Measurements from ENCODE around the gene LRRC3B. TPM values are rescaled to one million over a fixed set of nuclear protein-coding genes. Genes with fewer than 3 reads are reported as not detected.

Gene LRRC3B
- total and polyA plus RNA-seq, 4 donors: 0.02 to 0.37 TPM; not detected in 2

DNA sequence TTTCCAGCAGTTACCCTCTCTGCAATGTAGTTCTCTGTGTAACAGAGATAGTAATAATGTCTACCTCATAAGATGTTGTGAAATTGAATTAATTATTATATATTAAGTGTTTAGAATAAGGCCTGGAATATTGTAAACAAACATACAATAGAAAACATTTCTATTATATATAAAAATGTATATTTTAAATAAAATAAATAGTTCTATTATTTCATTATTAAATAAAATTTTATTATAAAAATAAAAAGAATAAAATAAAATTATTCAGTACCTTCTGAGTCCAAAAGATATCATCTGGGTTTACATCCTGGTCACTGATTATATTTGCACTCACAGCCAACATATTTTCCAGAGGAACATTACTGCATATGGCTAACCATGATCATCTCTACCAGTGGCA, 135.4 kb downstream of the LRRC3B start:
- no peaks in the 10 kb centered on the region for H3K27me3 ChIP-seq (ENCODE audit: control insufficient read depth in 3 of 3, insufficient read depth in 3 of 3, low read length in 2 of 3)
- DNase-seq: no peak
- no peaks in the 10 kb centered on the region for H3K9me3 ChIP-seq (ENCODE audit: control insufficient read depth in 4 of 4, insufficient read depth in 3 of 4, low read length in 3 of 4)
- H3K4me1 ChIP-seq (ENCODE audit: control insufficient read depth in 5 of 5, insufficient read depth in 5 of 5, low read length in 5 of 5): no peaks in the 10 kb centered on the region
- TF ChIP-seq, protein P1, sequence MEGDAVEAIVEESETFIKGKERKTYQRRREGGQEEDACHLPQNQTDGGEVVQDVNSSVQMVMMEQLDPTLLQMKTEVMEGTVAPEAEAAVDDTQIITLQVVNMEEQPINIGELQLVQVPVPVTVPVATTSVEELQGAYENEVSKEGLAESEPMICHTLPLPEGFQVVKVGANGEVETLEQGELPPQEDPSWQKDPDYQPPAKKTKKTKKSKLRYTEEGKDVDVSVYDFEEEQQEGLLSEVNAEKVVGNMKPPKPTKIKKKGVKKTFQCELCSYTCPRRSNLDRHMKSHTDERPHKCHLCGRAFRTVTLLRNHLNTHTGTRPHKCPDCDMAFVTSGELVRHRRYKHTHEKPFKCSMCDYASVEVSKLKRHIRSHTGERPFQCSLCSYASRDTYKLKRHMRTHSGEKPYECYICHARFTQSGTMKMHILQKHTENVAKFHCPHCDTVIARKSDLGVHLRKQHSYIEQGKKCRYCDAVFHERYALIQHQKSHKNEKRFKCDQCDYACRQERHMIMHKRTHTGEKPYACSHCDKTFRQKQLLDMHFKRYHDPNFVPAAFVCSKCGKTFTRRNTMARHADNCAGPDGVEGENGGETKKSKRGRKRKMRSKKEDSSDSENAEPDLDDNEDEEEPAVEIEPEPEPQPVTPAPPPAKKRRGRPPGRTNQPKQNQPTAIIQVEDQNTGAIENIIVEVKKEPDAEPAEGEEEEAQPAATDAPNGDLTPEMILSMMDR (IDR thresholded peaks at IDR 0.05; ENCODE audit: control extremely low read depth, extremely low read depth): no peak
- no peak overlapping the region for H3K27ac ChIP-seq (ENCODE audit: low read depth in 1 of 2, low read length in 1 of 2)
- H3K4me3 ChIP-seq: no peak overlapping the region
- H3K36me3 ChIP-seq (ENCODE audit: control insufficient read depth in 4 of 4, insufficient read depth in 4 of 4, low read length in 4 of 4): no peaks in the 10 kb centered on the region
- no peak overlapping the region for H3K9ac ChIP-seq (ENCODE audit: insufficient read depth in 1 of 2, low read length in 2 of 2)
- no peak for ATAC-seq (ENCODE audit: insufficient read depth, low FRiP score)

All from lung (tissue), 12 donors.